NT2/D1 (cell line): ENCODE results near the gene NUDT4.

ENCODE experiments used
- SUZ12 ChIP-seq: IDR thresholded peaks from 2 replicates; pipeline ENCODE4 v1.6.1; 2011; ENCODE audit not compliant: insufficient read length, insufficient read depth; ENCODE audit errors: extremely low read depth
- YY1 ChIP-seq: IDR thresholded peaks from 2 replicates; pipeline ENCODE4 v1.6.1; 2011; ENCODE audit not compliant: insufficient read length, insufficient read depth
- ZNF274 ChIP-seq: IDR thresholded peaks from 2 replicates; pipeline ENCODE4 v1.6.1; 2011; ENCODE audit warnings: mild to moderate bottlenecking, low read depth, low read length

DNA sequence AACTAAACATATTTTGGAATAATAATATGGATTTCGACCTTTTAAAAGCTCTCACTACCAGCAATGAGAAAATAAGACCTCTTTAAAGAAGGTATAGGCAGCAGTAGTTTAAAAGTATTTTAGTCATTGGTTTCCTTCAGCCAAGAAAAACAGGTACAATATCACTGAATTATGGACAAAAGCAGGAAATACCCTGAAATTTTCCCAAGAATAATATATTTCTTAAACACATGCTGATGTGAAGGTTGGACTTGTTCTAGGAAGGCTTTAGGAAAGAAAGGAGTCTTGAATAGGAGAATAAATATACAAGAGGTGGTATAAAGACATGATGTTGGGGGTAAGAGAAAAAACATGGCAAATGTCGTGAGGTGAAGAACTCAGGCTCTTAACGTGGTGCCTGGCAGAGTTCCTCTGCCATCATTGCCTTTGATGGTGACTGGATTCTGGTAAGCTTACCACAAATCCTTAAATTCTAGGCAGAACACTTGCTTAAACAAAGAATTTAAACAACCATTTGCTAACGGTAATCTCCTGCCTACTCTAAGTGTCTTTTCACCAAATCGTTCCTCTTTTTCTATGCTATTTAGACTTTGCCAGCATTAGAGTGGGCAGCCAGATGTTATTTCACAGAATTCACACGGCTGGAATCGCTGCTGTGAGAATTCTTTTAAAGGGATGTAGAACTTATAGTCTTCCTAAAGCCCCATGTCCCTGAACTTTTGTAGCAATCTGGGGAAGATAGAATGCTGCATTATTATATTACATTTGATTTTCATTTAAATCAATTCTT is 11.9 kb upstream of the NUDT4 start:
- TF ChIP-seq ZNF274 (no peak), YY1 (no peak), SUZ12 (no peak)
